Measurements from ENCODE around the gene PGGT1B.

DNA sequence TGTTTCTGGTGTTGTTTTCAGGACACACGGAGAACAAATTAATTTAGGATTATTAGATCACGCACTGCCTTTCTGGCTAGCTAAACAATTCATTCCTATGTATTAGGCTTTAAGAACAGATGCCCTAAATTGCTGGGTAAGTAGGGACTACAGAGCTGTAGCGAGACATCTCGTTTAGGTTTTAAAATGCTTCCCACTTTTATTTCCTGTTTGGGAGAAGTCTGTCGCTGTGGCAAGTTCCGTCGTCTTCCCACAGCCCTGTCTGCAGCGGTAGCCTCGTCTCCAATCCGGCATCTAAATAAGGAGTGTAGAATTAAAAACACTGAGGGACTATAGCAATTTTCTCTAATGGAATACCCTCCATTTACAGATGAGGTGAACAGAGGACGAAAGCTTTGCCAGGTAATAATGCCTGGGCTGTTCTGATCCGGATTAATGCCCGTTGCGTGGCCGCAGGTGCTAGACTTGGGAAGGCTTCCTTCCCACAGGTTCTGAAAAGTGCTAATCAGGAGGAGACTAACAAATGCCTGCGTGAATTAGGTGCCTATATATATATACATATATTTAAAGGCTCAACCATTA is 91.7 kb downstream of the PGGT1B start:
- TF ChIP-seq, protein P1, sequence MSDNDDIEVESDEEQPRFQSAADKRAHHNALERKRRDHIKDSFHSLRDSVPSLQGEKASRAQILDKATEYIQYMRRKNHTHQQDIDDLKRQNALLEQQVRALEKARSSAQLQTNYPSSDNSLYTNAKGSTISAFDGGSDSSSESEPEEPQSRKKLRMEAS (IDR thresholded peaks at IDR 0.05): no peak
- TF ChIP-seq RAD21 (IDR thresholded peaks at IDR 0.05; ENCODE audit: low read depth): no peak
- TF ChIP-seq TAF1 (IDR thresholded peaks at IDR 0.05; ENCODE audit: low read depth): no peak
- no peak for TF ChIP-seq CREB1 (IDR thresholded peaks at IDR 0.05; ENCODE audit: low read depth)
- TF ChIP-seq, protein P2, sequence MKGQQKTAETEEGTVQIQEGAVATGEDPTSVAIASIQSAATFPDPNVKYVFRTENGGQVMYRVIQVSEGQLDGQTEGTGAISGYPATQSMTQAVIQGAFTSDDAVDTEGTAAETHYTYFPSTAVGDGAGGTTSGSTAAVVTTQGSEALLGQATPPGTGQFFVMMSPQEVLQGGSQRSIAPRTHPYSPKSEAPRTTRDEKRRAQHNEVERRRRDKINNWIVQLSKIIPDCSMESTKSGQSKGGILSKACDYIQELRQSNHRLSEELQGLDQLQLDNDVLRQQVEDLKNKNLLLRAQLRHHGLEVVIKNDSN (IDR thresholded peaks at IDR 0.05): no peak
- TF ChIP-seq, protein P3, sequence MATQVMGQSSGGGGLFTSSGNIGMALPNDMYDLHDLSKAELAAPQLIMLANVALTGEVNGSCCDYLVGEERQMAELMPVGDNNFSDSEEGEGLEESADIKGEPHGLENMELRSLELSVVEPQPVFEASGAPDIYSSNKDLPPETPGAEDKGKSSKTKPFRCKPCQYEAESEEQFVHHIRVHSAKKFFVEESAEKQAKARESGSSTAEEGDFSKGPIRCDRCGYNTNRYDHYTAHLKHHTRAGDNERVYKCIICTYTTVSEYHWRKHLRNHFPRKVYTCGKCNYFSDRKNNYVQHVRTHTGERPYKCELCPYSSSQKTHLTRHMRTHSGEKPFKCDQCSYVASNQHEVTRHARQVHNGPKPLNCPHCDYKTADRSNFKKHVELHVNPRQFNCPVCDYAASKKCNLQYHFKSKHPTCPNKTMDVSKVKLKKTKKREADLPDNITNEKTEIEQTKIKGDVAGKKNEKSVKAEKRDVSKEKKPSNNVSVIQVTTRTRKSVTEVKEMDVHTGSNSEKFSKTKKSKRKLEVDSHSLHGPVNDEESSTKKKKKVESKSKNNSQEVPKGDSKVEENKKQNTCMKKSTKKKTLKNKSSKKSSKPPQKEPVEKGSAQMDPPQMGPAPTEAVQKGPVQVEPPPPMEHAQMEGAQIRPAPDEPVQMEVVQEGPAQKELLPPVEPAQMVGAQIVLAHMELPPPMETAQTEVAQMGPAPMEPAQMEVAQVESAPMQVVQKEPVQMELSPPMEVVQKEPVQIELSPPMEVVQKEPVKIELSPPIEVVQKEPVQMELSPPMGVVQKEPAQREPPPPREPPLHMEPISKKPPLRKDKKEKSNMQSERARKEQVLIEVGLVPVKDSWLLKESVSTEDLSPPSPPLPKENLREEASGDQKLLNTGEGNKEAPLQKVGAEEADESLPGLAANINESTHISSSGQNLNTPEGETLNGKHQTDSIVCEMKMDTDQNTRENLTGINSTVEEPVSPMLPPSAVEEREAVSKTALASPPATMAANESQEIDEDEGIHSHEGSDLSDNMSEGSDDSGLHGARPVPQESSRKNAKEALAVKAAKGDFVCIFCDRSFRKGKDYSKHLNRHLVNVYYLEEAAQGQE (IDR thresholded peaks at IDR 0.05; ENCODE audit: low read depth): no peak
- no peak for TF ChIP-seq NFIC (IDR thresholded peaks at IDR 0.05)
- TF ChIP-seq EP300 (IDR thresholded peaks at IDR 0.05; ENCODE audit: borderline replicate concordance): no peak
- TF ChIP-seq TCF12 (IDR thresholded peaks at IDR 0.05; ENCODE audit: low read depth): no peak
- TF ChIP-seq YY1 (IDR thresholded peaks at IDR 0.05; ENCODE audit: low read depth): no peak
- no peak for TF ChIP-seq ZBTB7A (IDR thresholded peaks at IDR 0.05; ENCODE audit: low read depth)
- no peak for TF ChIP-seq CEBPB (IDR thresholded peaks at IDR 0.05)
- no peak for TF ChIP-seq FOXM1 (IDR thresholded peaks at IDR 0.05; ENCODE audit: borderline replicate concordance, low read depth)

Measured in Ishikawa (cell line).